H9 (cell line): ENCODE data around the gene ARHGAP12. TPM values are rescaled to one million over a fixed set of nuclear protein-coding genes. Genes with fewer than 3 reads are reported as not detected.

ENCODE experiments used
- DNase-seq: peaks from one replicate; pipeline ENCODE4 v3.0.0-alpha.2; 2017
- H2AFZ ChIP-seq: one replicate; pipeline ENCODE4 v1.6.1; 2013; ENCODE audit warnings: mild to moderate bottlenecking, low read length, control low read depth, moderate library complexity
- H2AK5ac ChIP-seq: 2 replicates; pipeline ENCODE4 v1.6.1; 2013; ENCODE audit warnings: low read length, control low read depth, mixed read lengths; ENCODE audit not compliant: insufficient read length
- H2BK120ac ChIP-seq: one replicate; pipeline ENCODE4 v1.6.1; 2013; ENCODE audit warnings: low read depth, mild to moderate bottlenecking, low read length, control low read depth, inconsistent platforms; ENCODE audit not compliant: poor library complexity, severe bottlenecking
- H2BK12ac ChIP-seq: 2 replicates; pipeline ENCODE4 v1.6.1; 2013; ENCODE audit warnings: low read length, control low read depth, mixed read lengths, low read depth; ENCODE audit not compliant: insufficient read length
- H2BK15ac ChIP-seq: 2 replicates; pipeline ENCODE4 v1.6.1; 2013; ENCODE audit warnings: low read depth, low read length, control low read depth
- H2BK20ac ChIP-seq: one replicate; pipeline ENCODE4 v1.6.1; 2013; ENCODE audit warnings: low read depth, mild to moderate bottlenecking, low read length, control low read depth, inconsistent platforms; ENCODE audit not compliant: poor library complexity, severe bottlenecking
- H2BK5ac ChIP-seq: 2 replicates; pipeline ENCODE4 v1.6.1; 2013; ENCODE audit warnings: low read length, control low read depth, mixed read lengths; ENCODE audit not compliant: insufficient read length
- H3K14ac ChIP-seq: 2 replicates; pipeline ENCODE4 v1.6.1; 2013; ENCODE audit warnings: low read length, control low read depth; ENCODE audit not compliant: insufficient read depth
- H3K18ac ChIP-seq: 2 replicates; pipeline ENCODE4 v1.6.1; 2013; ENCODE audit warnings: low read depth, mild to moderate bottlenecking, mixed read lengths, low read length, control low read depth; ENCODE audit not compliant: insufficient read length
- H3K23ac ChIP-seq: 2 replicates; pipeline ENCODE4 v1.6.1; 2013; ENCODE audit warnings: low read length, control low read depth, mixed read lengths, low read depth; ENCODE audit not compliant: insufficient read length
- H3K23me2 ChIP-seq: 2 replicates; pipeline ENCODE4 v1.6.1; 2013; ENCODE audit warnings: low read depth, mild to moderate bottlenecking, mixed read lengths, low read length, control low read depth; ENCODE audit not compliant: insufficient read length, poor library complexity, severe bottlenecking
- H3K27ac ChIP-seq: 2 replicates; pipeline ENCODE4 v1.5.1; 2013; ENCODE audit warnings: low read length, control low read depth, mixed read lengths, low read depth; ENCODE audit not compliant: insufficient read length
- H3K27me3 ChIP-seq: 2 replicates; pipeline ENCODE4 v1.6.1; 2013; ENCODE audit warnings: low read length, control low read depth, inconsistent platforms; ENCODE audit not compliant: insufficient read depth
- H3K4ac ChIP-seq: 2 replicates; pipeline ENCODE4 v1.6.1; 2013; ENCODE audit warnings: low read depth, mild to moderate bottlenecking, control low read depth, inconsistent platforms, low read length, moderate library complexity
- H3K4me1 ChIP-seq: 2 replicates; pipeline ENCODE4 v1.6.1; 2013; ENCODE audit warnings: low read length, control low read depth, inconsistent platforms; ENCODE audit not compliant: insufficient read depth
- H3K4me2 ChIP-seq: 2 replicates; pipeline ENCODE4 v1.6.1; 2013; ENCODE audit warnings: low read length, control low read depth, mixed read lengths; ENCODE audit not compliant: insufficient read length, insufficient read depth
- H3K56ac ChIP-seq: 2 replicates; pipeline ENCODE4 v1.6.1; 2013; ENCODE audit warnings: low read depth, mild to moderate bottlenecking, mixed read lengths, low read length, control low read depth; ENCODE audit not compliant: insufficient read length
- H3K79me1 ChIP-seq: 2 replicates; pipeline ENCODE4 v1.6.1; 2013; ENCODE audit warnings: low read depth, mild to moderate bottlenecking, moderate library complexity, low read length, control low read depth, inconsistent platforms; ENCODE audit not compliant: insufficient read depth, poor library complexity, severe bottlenecking
- H3K79me2 ChIP-seq: 2 replicates; pipeline ENCODE4 v1.6.1; 2013; ENCODE audit warnings: low read length, control low read depth, inconsistent platforms; ENCODE audit not compliant: insufficient read depth
- H3K9ac ChIP-seq: 2 replicates; pipeline ENCODE4 v1.6.1; 2013; ENCODE audit warnings: low read length, control low read depth, mixed read lengths; ENCODE audit not compliant: insufficient read length; ENCODE audit errors: extremely low read depth
- H3K9me3 ChIP-seq: one replicate; pipeline ENCODE4 v1.6.1; 2013; ENCODE audit warnings: low read depth, low read length, inconsistent platforms; ENCODE audit not compliant: control insufficient read depth
- H3T11ph ChIP-seq: one replicate; pipeline ENCODE4 v1.6.1; 2013; ENCODE audit warnings: mild to moderate bottlenecking, low read length, control low read depth, inconsistent platforms
- H4K20me1 ChIP-seq: one replicate; pipeline ENCODE4 v1.6.1; 2013; ENCODE audit not compliant: control insufficient read depth, insufficient read length, insufficient read depth
- H4K5ac ChIP-seq: 2 replicates; pipeline ENCODE4 v1.6.1; 2013; ENCODE audit warnings: low read depth, mild to moderate bottlenecking, mixed read lengths, low read length, control low read depth; ENCODE audit not compliant: insufficient read length
- H4K8ac ChIP-seq: replicated peaks from 2 replicates; pipeline ENCODE4 v1.6.1; 2013; ENCODE audit warnings: low read length, control low read depth, mixed read lengths, low read depth; ENCODE audit not compliant: insufficient read length
- H4K91ac ChIP-seq: 2 replicates; pipeline ENCODE4 v1.6.1; 2013; ENCODE audit warnings: low read depth, mild to moderate bottlenecking, moderate library complexity, mixed read lengths, low read length, control low read depth; ENCODE audit not compliant: insufficient read length
- H3K27ac Mint-ChIP-seq, 3 experiments: 2 replicates in 2 of 3; 3 replicates in 1 of 3; pipeline ENCODE4 v1.8.0; 2020 to 2021; ENCODE audit warnings: mixed read lengths in 3 of 3, mild to moderate bottlenecking in 1 of 3, moderate library complexity in 1 of 3
- H3K27me3 Mint-ChIP-seq: 2 replicates; pipeline ENCODE4 v1.8.0; 2021; ENCODE audit warnings: low read depth, mild to moderate bottlenecking, moderate library complexity, mixed read lengths
- H3K36me3 Mint-ChIP-seq, 3 experiments: 2 replicates in 2 of 3; 3 replicates in 1 of 3; pipeline ENCODE4 v1.8.0; 2020 to 2021; ENCODE audit warnings: low read depth in 3 of 3, mixed read lengths in 3 of 3; ENCODE audit not compliant: insufficient read depth in 1 of 3
- H3K4me1 Mint-ChIP-seq, 2 experiments: 2 replicates each; pipeline ENCODE4 v1.8.0; 2020; ENCODE audit warnings: mixed read lengths in 2 of 2
- H3K4me3 Mint-ChIP-seq, 2 experiments: 2 replicates in 1 of 2; 3 replicates in 1 of 2; pipeline ENCODE4 v1.8.0; 2020 to 2021; ENCODE audit warnings: mild to moderate bottlenecking in 2 of 2, mixed read lengths in 2 of 2, moderate library complexity in 1 of 2
- H3K9me3 Mint-ChIP-seq, 2 experiments: 2 replicates in 1 of 2; 3 replicates in 1 of 2; pipeline ENCODE4 v1.8.0; 2020; ENCODE audit warnings: mild to moderate bottlenecking in 2 of 2, mixed read lengths in 2 of 2, moderate library complexity in 1 of 2
- total RNA-seq: library from RNA; stranded (reverse); gene quantifications from 2 replicates; pipeline ENCODE4 v1.2.1, GENCODE V29; 2021
- TF ChIP-seq, protein P1 (sequence below): fragments of 200-600 bp; sonication (generic); conservative IDR thresholded peaks from 3 replicates; pipeline ENCODE4 v1.8.0; 2021; ENCODE audit warnings: antibody characterized with exemption, mild to moderate bottlenecking

ARHGAP12 gene
- total RNA-seq, 1 experiment from 2014 or later: 34.3 TPM

DNA sequence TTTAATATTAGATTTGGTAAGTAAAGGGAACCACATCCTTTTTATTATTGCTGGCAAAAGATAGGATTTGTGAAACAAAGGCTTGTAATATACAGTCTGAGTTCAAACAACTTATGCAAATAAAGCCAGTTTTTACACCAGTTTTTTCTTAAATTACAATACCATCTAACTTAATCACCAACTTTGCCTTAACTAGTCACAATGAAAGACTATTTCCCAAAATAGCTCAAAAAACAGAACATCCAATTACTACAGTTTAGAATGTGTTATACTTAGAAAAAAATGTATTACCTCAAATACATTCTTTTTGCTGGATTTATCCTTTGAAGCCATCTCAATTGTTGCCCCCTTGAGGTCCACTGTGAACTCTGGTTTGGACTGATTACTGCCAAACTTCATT, 108.5 kb downstream of the ARHGAP12 start:
- Histone ChIP-seq H2BK20ac (no peak overlapping the region), H2BK12ac (no peak overlapping the region), H3K79me2 (no peaks in the 10 kb centered on the region), H2BK15ac (no peak overlapping the region), H3K4me1 (no peaks in the 10 kb centered on the region), H3K27ac (no peak overlapping the region), H3K18ac (no peak overlapping the region), H3K79me1 (no peaks in the 10 kb centered on the region), H3K4me2 (no peak overlapping the region), H3K27me3 (no peaks in the 10 kb centered on the region), H4K5ac (no peak overlapping the region), H4K91ac (no peak overlapping the region), H3T11ph (no peak overlapping the region), H3K14ac (no peak overlapping the region), H2BK5ac (no peak overlapping the region), H3K9ac (no peak overlapping the region), H3K4ac (no peak overlapping the region), H3K56ac (no peak overlapping the region), H4K8ac (no peak overlapping the region), H2AK5ac (no peak overlapping the region), H2BK120ac (no peak overlapping the region), H3K23me2 (no peaks in the 10 kb centered on the region), H3K23ac (no peak overlapping the region), H4K20me1 (no peaks in the 10 kb centered on the region), H3K9me3 (no peaks in the 10 kb centered on the region), H2AFZ (no peak overlapping the region)
- Mint-ChIP-seq H3K27ac (no peak overlapping the region), H3K4me3 (no peak overlapping the region), H3K9me3 (no peaks in the 10 kb centered on the region), H3K36me3 (no peaks in the 10 kb centered on the region; a peak in 4 of 7 replicates), H3K27me3 (no peaks in the 10 kb centered on the region), H3K4me1 (no peaks in the 10 kb centered on the region; a peak in 1 of 4 replicates)
- TF ChIP-seq, protein P1, sequence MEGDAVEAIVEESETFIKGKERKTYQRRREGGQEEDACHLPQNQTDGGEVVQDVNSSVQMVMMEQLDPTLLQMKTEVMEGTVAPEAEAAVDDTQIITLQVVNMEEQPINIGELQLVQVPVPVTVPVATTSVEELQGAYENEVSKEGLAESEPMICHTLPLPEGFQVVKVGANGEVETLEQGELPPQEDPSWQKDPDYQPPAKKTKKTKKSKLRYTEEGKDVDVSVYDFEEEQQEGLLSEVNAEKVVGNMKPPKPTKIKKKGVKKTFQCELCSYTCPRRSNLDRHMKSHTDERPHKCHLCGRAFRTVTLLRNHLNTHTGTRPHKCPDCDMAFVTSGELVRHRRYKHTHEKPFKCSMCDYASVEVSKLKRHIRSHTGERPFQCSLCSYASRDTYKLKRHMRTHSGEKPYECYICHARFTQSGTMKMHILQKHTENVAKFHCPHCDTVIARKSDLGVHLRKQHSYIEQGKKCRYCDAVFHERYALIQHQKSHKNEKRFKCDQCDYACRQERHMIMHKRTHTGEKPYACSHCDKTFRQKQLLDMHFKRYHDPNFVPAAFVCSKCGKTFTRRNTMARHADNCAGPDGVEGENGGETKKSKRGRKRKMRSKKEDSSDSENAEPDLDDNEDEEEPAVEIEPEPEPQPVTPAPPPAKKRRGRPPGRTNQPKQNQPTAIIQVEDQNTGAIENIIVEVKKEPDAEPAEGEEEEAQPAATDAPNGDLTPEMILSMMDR: no peak
- no peak for DNase-seq
